Esophagus muscularis mucosa (tissue), 4 donors: ENCODE results near the gene TMEM250.

Source experiments
- EP300 ChIP-seq: sonication (generic); formaldehyde crosslinking; IDR thresholded peaks from one replicate; pipeline ENCODE4 v1.6.1; 2017; ENCODE audit warnings: antibody characterized with exemption
- POLR2A ChIP-seq: fragments of 450-650 bp; IDR thresholded peaks from one replicate; pipeline ENCODE4 v1.6.1; 2017; ENCODE audit warnings: antibody characterized with exemption, moderate library complexity, mild to moderate bottlenecking, low read depth
- TF ChIP-seq, protein P1 (sequence below), 3 experiments: fragments of 200-600 bp in 2 of 3; fragments of 450-650 bp in 1 of 3; sonication (generic) in 2 of 3; IDR thresholded peaks; one replicate each; pipeline ENCODE4 v1.5.1; 2017 to 2019; ENCODE audit warnings: antibody characterized with exemption in 3 of 3, mild to moderate bottlenecking in 2 of 3, moderate library complexity in 1 of 3

- TF ChIP-seq, protein P1, sequence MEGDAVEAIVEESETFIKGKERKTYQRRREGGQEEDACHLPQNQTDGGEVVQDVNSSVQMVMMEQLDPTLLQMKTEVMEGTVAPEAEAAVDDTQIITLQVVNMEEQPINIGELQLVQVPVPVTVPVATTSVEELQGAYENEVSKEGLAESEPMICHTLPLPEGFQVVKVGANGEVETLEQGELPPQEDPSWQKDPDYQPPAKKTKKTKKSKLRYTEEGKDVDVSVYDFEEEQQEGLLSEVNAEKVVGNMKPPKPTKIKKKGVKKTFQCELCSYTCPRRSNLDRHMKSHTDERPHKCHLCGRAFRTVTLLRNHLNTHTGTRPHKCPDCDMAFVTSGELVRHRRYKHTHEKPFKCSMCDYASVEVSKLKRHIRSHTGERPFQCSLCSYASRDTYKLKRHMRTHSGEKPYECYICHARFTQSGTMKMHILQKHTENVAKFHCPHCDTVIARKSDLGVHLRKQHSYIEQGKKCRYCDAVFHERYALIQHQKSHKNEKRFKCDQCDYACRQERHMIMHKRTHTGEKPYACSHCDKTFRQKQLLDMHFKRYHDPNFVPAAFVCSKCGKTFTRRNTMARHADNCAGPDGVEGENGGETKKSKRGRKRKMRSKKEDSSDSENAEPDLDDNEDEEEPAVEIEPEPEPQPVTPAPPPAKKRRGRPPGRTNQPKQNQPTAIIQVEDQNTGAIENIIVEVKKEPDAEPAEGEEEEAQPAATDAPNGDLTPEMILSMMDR (IDR thresholded peaks at IDR 0.05), result no peak
- no peak for TF ChIP-seq POLR2A
- no peak for TF ChIP-seq EP300
These were observed 26.9 kb downstream of the TMEM250 start for GRCh38 chr9:136091582-136092352.
